Measurements from ENCODE around the gene CNIH3. TPM values are rescaled to one million over a fixed set of nuclear protein-coding genes. Genes with fewer than 3 reads are reported as not detected.

CNIH3 gene
- total RNA-seq, 2 experiments from 2014 or later: 1.8 to 2.5 TPM

DNA sequence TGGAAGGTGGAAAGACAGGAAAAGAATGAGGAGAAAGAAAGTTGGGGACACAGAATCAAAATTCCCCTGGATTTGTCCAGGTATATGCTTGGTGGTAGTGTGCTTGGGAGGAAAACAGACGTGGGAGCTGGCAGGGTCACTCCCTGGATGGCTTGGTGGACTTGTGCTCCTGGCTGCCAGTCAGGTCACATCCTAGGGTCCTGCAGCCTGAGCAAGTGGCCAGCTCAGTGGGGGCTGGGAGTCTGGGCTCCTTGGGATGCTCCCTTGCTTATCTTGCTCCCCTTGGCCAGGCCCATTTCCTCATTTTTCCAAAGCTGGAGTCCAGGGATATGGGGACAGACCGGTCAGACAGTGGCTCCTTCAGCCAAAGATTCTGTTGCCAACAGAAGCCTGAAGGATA is 144.0 kb downstream of the CNIH3 start:
- TF ChIP-seq CTCF (IDR thresholded peaks at IDR 0.05): no peak
- POLR2A ChIA-PET: no interaction called here
- H3K27me3 Mint-ChIP-seq: peaks cover 5% of the 10 kb centered on the region
- no peak overlapping the region for H3K27ac Mint-ChIP-seq
- Histone ChIP-seq H3K36me3 (ENCODE audit: insufficient read depth, low read length) (no peaks in the 10 kb centered on the region), H3K27ac (ENCODE audit: low read depth in 1 of 2, low read length in 2 of 2) (no peak overlapping the region), H3K27me3 (ENCODE audit: control insufficient read depth in 1 of 2, insufficient read depth in 2 of 2, low read length in 2 of 2) (peaks cover 0 to 5% of the 10 kb centered on the region in 2 experiments), H3K4me3 (ENCODE audit: low read length) (no peak overlapping the region), H3K4me1 (ENCODE audit: insufficient read depth, low read length) (no peaks in the 10 kb centered on the region), H3K9me3 (ENCODE audit: control insufficient read depth in 1 of 2, insufficient read depth in 1 of 2, low read length in 2 of 2) (peaks cover 5 to 8% of the 10 kb centered on the region in 2 experiments)
- peaks cover 2% of the 10 kb centered on the region for H3K9me3 Mint-ChIP-seq
- H3K4me1 Mint-ChIP-seq (ENCODE audit: low read depth): no peaks in the 10 kb centered on the region
- DNase-seq (no peak), ATAC-seq (ENCODE audit: poor library complexity) (no peak)
- H3K4me3 Mint-ChIP-seq: no peak overlapping the region
- intact Hi-C loops (cut with DNase I, micrococcal nuclease): no loop called here
- CTCF ChIA-PET: no interaction called here
- no peaks in the 10 kb centered on the region for H3K36me3 Mint-ChIP-seq (ENCODE audit: low read depth)

- Mint-ChIP-seq H3K4me1 (ENCODE audit: low read depth) (no peaks in the 10 kb centered on the region), H3K9me3 (peaks cover 2% of the 10 kb centered on the region), H3K36me3 (ENCODE audit: low read depth) (no peaks in the 10 kb centered on the region), H3K4me3 (no peak overlapping the region), H3K27me3 (peaks cover 5% of the 10 kb centered on the region), H3K27ac (no peak overlapping the region)
- H3K4me3 ChIP-seq (ENCODE audit: low read length): no peak overlapping the region
- peaks cover 5 to 8% of the 10 kb centered on the region in 2 experiments for H3K9me3 ChIP-seq (ENCODE audit: control insufficient read depth in 1 of 2, insufficient read depth in 1 of 2, low read length in 2 of 2)
- H3K27ac ChIP-seq (ENCODE audit: low read depth in 1 of 2, low read length in 2 of 2): no peak overlapping the region
- H3K27me3 ChIP-seq (ENCODE audit: control insufficient read depth in 1 of 2, insufficient read depth in 2 of 2, low read length in 2 of 2): peaks cover 0 to 5% of the 10 kb centered on the region in 2 experiments
- DNase-seq (no peak), ATAC-seq (ENCODE audit: poor library complexity) (no peak)
- H3K4me1 ChIP-seq (ENCODE audit: insufficient read depth, low read length): no peaks in the 10 kb centered on the region
- intact Hi-C loops (cut with DNase I, micrococcal nuclease): no loop called here
- no peaks in the 10 kb centered on the region for H3K36me3 ChIP-seq (ENCODE audit: insufficient read depth, low read length)
- ChIA-PET POLR2A (no interaction called here), CTCF (no interaction called here)
- TF ChIP-seq CTCF (IDR thresholded peaks at IDR 0.05): no peak
Observed at GRCh38 chr1:224761245-224761644, 145.1 kb downstream of the CNIH3 start.

GRCh38 chr1:224762046-224762445 is 145.9 kb downstream of the CNIH3 start:
- Mint-ChIP-seq H3K27me3 (peaks cover 5% of the 10 kb centered on the region), H3K9me3 (peaks cover 2% of the 10 kb centered on the region), H3K4me1 (ENCODE audit: low read depth) (no peaks in the 10 kb centered on the region), H3K4me3 (no peak overlapping the region), H3K36me3 (ENCODE audit: low read depth) (no peaks in the 10 kb centered on the region), H3K27ac (no peak overlapping the region)
- intact Hi-C loops (cut with DNase I, micrococcal nuclease): no loop called here
- no peaks in the 10 kb centered on the region for H3K36me3 ChIP-seq (ENCODE audit: insufficient read depth, low read length)
- H3K9me3 ChIP-seq (ENCODE audit: control insufficient read depth in 1 of 2, insufficient read depth in 1 of 2, low read length in 2 of 2): peaks cover 5 to 8% of the 10 kb centered on the region in 2 experiments
- no peak for DNase-seq
- ChIA-PET POLR2A (no interaction called here), CTCF (no interaction called here)
- no peak overlapping the region for H3K27ac ChIP-seq (ENCODE audit: low read depth in 1 of 2, low read length in 2 of 2)
- peaks cover 0 to 8% of the 10 kb centered on the region in 2 experiments for H3K27me3 ChIP-seq (ENCODE audit: control insufficient read depth in 1 of 2, insufficient read depth in 2 of 2, low read length in 2 of 2)
- H3K4me1 ChIP-seq (ENCODE audit: insufficient read depth, low read length): no peaks in the 10 kb centered on the region
- no peak for TF ChIP-seq CTCF (IDR thresholded peaks at IDR 0.05)
- ATAC-seq (ENCODE audit: poor library complexity): no peak
- H3K4me3 ChIP-seq (ENCODE audit: low read length): no peak overlapping the region
